HG02642 (cell line): ENCODE data around the gene ESPNL.
"Not testable (repeated sequence)": the region's sequence is repeated elsewhere in the genome, so short reads cannot be mapped to it uniquely, and the experiment has no call there.

Source experiments
- ATAC-seq: cut with Tn5 transposase; IDR thresholded peaks from one replicate; pipeline ENCODE4 v1.9.1; 2021; ENCODE audit warnings: mild to moderate bottlenecking; ENCODE audit not compliant: unreplicated experiment, poor library complexity

The ESPNL gene

DNA sequence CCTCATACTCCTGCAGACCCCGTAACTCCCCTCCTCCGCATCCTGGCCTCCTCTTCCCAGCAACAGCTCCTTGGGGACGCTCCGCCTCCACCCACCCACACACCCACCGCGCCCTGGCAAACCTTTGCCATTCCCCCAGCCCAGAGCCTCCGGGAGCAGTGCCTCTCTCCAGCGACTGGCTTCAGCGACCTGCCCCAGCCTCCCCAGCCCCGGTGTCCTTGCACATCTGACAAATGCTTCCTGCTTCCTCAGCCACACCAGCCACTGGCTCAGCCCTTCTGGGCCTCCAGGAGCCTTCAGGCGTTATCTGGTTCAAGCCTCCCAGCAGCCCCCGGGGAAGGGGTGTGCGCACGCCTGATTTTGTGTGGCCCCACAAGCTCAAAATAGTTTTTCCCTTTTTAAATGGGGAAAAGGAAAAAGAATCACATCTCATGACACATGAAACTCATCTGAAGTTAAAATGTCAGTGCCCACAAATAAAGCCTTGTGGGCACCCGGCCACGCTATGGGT is 14.2 kb downstream of the ESPNL start:
- ATAC-seq = no peak

GRCh38 chr2:238114851-238115660 is 14.9 kb downstream of the ESPNL start:
- ATAC-seq = no peak

GRCh38 chr2:238115709-238116108 is 15.6 kb downstream of the ESPNL start:
- not testable (repeated sequence) for ATAC-seq

- no peak for ATAC-seq
Observed at GRCh38 chr2:238116298-238117198, 16.4 kb downstream of the ESPNL start.

- ATAC-seq = no peak
Observed at GRCh38 chr2:238117199-238118154, 17.3 kb downstream of the ESPNL start.

DNA sequence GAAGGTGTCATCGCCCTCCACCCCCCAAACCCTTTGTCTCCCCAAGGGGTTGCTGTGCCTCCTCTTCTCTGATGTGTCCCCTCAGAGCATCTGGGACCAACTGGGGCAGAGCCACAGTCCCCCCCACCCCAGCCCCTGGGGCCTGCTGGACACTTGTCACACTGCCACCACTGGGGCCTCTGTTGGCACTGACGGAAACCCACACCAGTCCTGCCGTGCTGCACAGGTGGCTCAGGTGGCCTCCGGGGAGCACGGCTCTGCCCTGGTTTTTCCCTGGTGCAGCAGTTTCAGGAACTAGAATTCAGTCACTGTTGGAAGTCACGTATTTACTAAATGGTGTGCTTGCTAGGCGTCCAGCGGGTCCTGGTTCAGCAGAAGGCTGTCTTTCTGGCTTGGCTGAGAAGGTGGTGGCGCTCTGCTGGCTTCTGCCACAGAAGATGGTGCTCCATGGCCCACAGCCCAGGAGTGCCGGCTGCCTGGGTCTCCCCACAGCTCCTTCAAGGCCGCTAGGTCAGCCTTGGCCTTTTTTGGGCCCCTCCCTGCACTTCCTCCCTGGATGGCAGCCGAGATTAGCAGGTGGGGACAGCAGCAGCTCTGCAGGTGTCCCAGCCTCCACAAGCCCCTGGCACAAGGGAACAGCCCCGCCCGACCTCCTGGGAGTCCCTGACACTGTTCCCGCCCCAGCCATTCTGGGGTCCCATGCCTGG is 19.8 kb downstream of the ESPNL start:
- no peak for ATAC-seq

GRCh38 chr2:238120463-238121298 is 20.5 kb downstream of the ESPNL start:
- ATAC-seq = no peak

- no peak for ATAC-seq
Observed at GRCh38 chr2:238121511-238122286, 21.6 kb downstream of the ESPNL start.

DNA sequence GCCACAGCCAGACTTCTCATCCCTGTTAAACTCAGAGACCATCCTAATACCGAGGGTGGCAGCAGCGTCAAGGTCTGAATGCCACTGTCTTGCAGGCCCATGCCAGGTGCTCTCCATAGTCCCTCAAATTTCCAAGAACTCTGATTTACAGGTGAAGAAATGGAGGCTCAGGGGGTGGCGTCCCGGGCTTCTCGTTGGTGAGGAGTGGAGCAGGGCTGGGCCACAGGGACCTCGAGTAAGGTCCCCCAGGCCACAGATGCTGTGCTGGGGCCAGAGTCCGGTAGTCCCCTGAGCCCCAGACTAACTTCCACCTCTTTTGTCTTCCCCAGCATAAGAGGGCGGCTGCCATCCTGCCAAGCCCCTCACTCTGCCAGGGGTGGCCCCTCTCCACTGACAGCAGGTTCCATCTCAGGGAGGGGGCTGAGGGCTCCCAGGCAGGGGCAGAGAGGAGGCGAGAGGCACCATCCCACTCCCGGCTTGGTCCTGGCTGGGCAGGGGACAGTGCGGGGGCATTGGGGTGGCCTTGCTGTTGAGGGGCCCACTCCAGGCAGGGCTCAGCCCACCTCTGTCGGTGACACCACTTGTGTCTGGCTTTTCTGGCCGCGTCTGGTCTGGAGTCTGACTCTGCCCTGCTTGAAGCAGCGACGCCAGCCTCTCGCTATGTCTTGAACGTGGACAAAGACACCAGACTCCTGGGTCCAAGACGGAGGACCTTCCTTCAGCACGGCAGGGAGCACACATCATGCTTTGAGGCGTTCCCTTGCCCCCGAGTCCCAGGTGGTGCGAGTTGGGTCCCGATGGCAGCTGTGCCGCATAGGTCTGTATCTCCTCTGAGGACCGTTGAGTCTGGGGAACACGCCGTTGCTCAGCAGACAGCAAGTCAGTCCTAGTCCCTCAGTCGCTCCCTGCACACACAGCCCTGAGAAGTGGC is 22.4 kb downstream of the ESPNL start:
- no peak for ATAC-seq

DNA sequence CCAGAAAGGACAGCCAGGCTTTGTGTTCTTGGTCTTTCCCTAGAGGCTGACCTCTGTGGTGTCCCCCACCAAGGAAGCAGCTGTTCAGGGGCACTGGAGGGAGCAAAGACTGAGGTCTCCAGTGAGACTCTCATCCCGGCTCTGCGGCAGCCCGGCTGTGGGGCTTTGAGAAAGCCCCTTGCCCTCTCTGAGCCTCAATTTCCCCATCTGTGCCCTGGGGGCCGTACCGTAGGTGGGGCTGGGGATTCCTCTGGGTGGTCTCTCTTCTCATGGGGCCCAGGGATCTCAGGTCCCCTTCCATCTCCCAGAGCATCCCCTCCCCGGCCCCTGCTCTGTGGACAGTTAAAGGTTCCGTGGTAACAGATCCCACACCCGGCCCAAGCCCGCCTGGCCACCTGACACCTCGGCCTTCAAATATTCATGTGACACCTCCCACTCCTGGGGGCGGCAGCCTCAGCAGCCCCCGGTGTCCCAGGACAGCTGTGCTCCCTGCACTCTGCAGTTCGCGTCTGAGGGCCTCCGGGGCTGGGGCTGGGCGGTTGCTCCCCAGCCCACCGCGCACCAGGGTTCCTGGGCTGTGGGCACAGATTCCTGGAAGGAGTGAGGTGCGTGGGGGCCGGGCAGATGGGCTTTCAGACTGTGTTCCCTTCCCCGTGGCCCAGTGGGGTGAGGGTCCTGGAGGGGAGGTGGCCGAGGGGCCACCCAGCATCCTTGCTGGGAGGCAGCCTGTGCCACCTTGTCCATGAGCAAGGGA is 23.3 kb downstream of the ESPNL start:
- ATAC-seq = no peak

DNA sequence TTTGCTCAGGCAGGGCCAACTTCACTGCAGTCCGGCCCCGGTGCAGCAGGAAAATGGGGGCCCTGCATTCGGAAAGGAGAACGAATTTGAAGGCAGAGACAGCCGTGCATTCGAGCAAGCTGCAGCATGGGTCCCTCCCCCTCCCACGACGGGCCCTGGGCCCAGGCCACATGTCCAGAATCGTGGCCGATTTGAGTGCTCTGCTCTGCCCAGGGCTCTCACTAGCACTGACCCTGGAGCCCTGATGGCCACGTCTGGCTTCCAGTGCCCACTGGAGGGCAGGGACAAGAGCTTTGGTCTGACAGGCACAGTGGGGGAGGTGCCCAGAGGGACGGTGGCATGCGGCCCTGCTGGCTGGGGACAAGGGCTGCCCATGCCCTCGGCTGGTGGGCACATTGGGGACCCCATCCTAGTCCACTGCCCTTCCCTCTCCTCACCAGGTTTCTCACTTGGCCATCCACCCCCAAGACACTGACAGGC is 23.9 kb downstream of the ESPNL start:
- ATAC-seq = no peak

GRCh38 chr2:238124488-238125126 is 24.5 kb downstream of the ESPNL start:
- no peak for ATAC-seq

GRCh38 chr2:238125127-238125885 is 25.2 kb downstream of the ESPNL start:
- ATAC-seq = no peak

DNA sequence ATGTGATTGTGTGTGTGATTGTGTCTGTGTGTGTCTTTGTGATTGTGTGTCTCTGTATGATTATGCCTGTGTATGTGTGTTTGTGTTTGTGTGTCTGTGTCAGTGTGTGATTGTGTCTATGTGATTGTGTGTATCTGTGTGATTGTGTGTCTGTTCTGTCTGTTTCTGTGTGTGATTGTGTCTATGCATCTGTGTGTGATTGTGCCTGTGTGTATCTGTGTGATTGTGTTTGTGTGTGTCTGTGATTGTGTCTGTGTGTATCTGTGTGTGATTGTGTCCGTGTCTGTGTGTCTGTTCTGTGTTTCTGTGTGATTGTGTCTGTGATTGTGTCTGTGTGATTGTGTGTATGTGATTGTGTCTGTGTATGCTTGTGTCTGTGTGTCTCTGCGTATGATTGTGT is 26.2 kb downstream of the ESPNL start:
- no peak for ATAC-seq

- no peak for ATAC-seq
Observed at GRCh38 chr2:238126775-238127164, 26.6 kb downstream of the ESPNL start.
